GM19193 (cell line): Measurements from ENCODE around the gene TBC1D10B.

ENCODE experiments used
- POLR2A ChIP-seq: IDR thresholded peaks from 4 replicates; pipeline ENCODE4 v1.6.1; 2011; ENCODE audit not compliant: insufficient read depth, insufficient read length; ENCODE audit errors: extremely low read depth

The TBC1D10B gene

DNA sequence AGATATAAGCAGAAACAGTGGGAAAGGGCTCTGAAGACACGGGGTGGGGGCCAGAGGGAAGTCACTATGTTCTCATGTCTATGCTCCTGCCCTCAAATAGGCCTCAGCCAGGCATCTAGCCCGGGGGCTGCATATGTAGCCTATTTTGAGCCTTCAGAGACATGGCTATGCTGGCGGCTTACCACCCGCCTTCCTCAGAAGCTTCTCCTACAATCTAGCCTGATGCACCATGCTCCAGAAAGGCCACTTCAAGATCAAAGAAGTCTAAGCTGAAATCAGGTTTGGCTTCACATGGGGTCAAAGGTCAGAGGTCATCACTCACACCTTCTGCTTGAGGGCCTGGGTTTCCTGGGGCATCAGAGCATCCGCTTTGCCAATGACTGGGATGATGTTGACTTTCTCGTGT lies 10.5 kb upstream of the TBC1D10B start:
- no peak for TF ChIP-seq POLR2A

- TF ChIP-seq POLR2A, result no peak
Measured at GRCh38 chr16:30380072-30380802, 9.9 kb upstream of the TBC1D10B start.

GRCh38 chr16:30379158-30379783 lies 9.0 kb upstream of the TBC1D10B start:
- no peak for TF ChIP-seq POLR2A

DNA sequence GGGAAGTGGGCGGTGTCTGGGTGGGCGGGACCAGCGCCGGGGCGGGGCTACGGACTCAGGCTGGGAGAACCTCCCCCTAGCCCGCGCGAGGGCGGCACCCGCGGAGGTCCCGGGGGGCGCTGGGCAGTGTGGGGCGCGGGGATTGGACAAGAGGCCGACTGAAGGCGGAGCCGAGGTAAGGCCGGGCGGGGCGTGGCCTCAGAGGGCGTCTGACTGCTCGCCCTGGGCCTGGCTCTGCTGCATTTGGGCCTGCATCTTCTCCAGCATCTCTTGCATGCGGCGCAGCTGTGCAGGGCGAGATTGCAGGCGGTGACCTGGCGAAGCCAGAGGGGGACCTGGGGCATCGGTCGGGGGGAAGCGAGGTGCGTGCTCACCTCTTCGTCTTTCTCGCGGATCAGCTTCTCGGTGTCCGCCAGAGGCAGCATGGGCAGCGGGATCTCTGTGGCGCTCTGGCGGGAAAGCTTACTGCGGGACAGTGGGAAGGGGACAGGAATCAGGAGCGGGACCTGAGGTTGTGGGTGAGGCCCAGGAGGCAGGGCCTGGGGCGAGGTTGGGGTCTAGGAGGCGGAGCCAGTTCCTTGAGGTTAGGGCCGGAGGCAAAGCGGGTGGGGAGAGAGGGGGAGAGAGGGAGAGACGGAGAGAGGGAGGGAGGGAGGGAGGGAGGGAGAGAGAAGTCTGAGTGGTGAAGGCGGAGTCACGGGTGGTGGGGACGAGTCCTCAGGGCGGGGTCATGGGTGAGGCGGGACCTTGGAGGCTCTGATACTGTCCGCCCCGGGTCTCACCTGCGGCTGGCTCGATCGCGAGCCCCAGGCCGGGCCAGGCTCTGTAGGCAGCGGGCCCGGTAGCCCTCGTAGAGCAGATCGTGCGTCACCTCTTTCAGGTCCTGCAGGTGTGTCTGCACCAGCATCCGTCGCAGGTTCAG lies 8.2 kb upstream of the TBC1D10B start:
- peak; percentile 66 for TF ChIP-seq POLR2A

DNA sequence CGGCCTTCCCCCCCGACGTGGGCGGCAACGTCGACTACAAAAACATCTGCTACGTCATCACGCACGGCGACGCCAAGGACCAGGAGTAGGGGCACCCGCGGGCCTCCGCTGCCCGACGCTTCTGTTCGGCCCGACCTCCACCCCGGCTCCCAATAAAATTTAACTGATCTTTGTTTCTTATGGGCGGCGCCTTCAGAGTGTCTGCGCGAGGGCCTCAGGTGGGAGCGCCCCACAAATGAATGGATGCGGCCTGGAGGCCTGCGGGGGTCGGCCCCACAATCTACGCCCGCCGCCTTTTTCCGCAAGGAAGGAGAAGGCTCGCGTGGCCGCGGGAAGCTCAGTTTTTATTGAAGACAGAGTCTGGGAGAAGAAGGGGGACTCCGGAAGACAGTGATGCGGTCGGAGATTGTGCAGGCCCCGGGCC lies 7.5 kb upstream of the TBC1D10B start:
- peak; percentile 59 for TF ChIP-seq POLR2A

GRCh38 chr16:30377050-30377811 lies 6.9 kb upstream of the TBC1D10B start:
- TF ChIP-seq POLR2A, result no peak

DNA sequence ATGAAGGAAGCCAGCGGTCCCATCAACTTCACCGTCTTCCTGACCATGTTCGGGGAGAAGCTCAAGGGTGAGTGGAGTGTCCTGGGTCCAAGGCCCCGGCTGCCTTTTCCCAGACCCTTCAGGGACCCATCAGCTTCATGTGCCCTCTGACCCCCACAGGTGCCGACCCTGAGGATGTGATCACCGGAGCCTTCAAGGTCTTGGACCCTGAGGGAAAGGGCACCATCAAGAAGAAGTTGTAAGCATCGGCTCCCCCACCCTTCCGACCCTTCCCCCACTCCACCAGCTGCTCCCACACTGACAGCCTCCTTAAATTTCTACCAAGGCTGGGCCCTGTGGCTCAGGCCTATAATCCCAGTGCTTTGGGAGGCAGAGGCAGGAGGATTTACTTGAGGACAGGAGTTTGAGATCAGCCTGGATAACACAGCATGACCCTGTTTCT lies 6.2 kb upstream of the TBC1D10B start:
- no peak for TF ChIP-seq POLR2A

DNA sequence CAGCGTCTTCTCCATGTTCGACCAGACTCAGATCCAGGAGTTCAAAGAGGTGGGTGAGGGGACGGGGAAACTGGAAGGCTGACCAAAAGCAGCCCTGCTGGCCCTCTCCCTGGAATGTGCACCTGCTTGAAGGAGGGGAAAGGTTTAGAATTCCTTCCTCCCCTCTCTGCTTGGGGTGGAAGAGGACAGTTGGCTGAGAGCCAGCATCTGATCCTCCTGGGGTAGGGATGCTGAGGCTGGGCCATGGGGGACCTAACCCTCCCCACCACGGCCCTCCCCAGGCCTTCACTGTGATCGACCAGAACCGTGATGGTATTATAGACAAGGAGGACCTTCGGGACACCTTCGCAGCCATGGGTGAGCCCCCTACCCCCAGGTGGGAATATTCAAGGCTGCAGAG lies 5.6 kb upstream of the TBC1D10B start:
- TF ChIP-seq POLR2A, result no peak

DNA sequence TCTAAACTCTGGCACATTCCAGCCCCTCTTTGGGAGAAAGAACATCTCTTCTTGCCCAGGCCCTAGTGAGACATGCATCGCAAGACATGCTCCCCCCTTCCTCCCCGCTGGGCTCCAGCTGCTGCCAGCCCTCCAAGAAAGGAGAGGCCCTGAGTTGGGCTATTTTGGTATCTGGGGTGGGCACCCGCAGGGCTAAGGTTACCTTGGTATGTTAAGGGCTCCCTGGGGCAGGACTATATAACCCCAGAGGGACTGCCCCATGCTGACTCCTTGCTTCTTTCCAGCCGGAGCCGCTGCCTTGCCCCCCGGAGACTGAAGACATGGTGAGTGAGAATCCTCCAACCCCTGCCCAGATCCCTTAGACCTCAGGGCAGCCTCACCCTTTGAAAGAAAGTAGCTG lies 4.2 kb upstream of the TBC1D10B start, which contains the start of gene MYL11:
Gene MYL11, plus strand, starts transcription at position 265 of the 400 bp plus-strand sequence. Its CDS starts 56 bp downstream, at position 321.
- no peak for TF ChIP-seq POLR2A

DNA sequence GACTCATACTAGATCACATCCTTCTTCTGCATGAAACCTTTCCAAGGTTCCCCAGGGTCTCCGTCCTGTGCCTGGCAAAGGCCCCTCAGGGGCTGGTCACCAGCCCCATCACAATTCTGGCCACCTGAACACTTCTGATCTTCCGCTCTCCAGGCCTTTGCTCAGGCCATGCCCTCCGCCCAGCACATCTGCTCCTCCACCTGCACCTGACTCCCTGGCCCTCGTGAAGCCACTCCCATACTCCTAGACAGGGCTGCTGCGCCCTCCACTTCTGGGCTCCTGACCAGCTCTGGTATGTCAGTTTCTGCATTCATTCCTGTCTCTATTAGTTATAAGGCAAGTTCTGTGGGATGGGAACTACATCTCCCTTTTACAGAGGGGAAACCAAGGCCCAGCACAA lies 2.4 kb upstream of the TBC1D10B start:
- TF ChIP-seq POLR2A, result no peak

DNA sequence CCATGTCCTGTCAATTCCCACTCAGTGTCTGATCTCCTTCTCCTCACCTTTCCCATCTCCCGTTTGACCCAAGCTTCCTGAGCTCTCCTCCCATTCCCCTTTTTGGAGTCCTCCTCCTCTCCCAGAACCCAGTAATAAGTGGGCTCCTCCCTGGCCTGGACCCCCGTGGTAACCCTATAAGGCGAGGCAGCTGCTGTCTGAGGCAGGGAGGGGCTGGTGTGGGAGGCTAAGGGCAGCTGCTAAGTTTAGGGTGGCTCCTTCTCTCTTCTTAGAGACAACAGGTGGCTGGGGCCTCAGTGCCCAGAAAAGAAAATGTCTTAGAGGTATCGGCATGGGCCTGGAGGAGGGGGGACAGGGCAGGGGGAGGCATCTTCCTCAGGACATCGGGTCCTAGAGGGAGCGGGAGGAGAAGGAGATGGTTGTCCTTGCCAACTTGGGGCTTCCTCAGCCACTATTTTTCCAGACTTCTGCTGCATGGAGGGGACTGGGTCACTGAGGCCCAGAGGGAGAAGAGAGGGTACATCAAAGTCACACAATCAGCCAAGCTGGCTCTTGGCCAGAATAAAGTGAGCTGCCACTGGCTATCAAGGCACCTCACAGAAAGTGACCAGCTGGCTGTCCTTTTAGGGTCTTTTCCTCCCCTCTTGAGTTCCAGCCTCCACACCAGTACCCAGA lies 1.9 kb upstream of the TBC1D10B start:
- no peak for TF ChIP-seq POLR2A

DNA sequence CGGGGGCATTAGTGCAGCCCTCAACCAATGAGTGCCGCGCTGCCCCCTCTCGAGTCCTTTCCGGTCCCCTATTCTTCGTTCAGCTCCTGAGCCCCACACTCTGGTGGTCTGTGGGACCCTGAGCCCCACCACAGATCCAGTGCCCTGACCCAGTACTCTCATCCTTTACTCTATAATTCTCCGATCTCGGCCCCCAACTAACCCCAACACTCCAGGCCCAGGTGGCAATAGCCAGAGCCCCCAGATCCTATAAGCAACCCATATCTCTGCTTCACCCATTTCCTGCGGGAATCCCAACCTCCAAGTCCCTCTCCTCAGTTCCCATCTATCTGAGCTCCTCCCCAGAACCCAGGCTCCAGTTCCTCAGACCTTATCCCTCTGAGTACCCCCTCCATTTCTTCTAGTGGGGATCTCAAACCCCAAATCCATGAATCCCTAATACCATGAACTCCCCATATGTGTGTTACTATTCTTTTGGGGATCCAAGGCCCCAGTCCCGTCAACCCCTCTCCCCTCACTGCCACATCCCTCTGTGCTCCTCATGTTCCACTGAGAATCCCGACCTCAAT lies 1.0 kb upstream of the TBC1D10B start:
- peak; percentile 66 for TF ChIP-seq POLR2A

GRCh38 chr16:30369938-30370455 lies 297 bp downstream of the TBC1D10B start:
- peak; percentile 63 for TF ChIP-seq POLR2A
